ENCODE measurements around the gene TBC1D22A. TPM values are rescaled to one million over a fixed set of nuclear protein-coding genes. Genes with fewer than 3 reads are reported as not detected.

The TBC1D22A gene
- total RNA-seq, 2 experiments from 2014 or later = 22.3 to 43.9 TPM

DNA sequence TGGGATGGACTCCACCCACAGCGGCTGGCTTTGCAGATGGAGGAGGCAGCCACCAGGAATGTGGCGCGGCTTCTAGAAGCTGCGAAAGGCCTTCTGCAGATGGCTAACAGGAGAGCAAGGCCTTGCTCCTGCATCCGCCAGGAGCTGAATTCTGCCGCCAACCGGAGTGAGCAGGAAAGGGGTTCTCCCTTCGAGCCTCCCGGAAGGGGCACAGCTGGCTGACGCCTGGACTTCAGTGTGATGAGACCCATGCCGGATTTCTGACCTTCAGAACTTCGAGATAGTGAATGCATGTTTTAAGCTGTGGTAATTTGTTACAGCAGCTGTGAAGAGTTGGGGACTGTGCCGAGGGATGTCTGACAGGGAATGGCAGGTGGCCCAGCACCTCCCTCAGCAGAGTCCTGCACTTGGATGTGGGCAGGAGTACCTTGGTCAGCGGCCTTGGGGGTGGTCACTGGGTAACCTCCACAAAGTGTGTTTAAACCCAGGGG is 7.7 kb downstream of the TBC1D22A start:
- no peak for DNase-seq (ENCODE audit: low spot score)
- Histone ChIP-seq H3K9me3 (ENCODE audit: low read length) (no peaks in the 10 kb centered on the region), H2AFZ (ENCODE audit: low read length) (no peak overlapping the region), H3K27ac (ENCODE audit: low read depth, low read length, poor library complexity, severe bottlenecking) (peak overlapping the region; percentile 65), H3K9me2 (ENCODE audit: insufficient read depth, low read length) (no peaks in the 10 kb centered on the region), H3K4me2 (ENCODE audit: low read length) (peak overlapping the region; percentile 67), H3K4me3 (ENCODE audit: low read depth, low read length, poor library complexity, severe bottlenecking) (peak overlapping the region; percentile 37), H3K36me3 (ENCODE audit: insufficient read depth, low read length) (peaks cover 24% of the 10 kb centered on the region), H4K20me1 (ENCODE audit: insufficient read depth, low read length) (no peaks in the 10 kb centered on the region), H3K4me1 (ENCODE audit: insufficient read depth, low read length, poor library complexity, severe bottlenecking) (peaks cover 76% of the 10 kb centered on the region), H3K79me2 (ENCODE audit: insufficient read depth, low read depth, low read length) (peaks cover 63% of the 10 kb centered on the region; the same call in 1 of the 2 replicates)
- BruUV-seq (replicated peaks) = no TSS peak
- POLR2A ChIA-PET = interaction anchor here (1.4 kb wide), 1 partner anchor 29 kb away, joined by 4 read pairs; no protein-coding TSS in a partner anchor
- no peak for TF ChIP-seq EZH2phosphoT487 (IDR thresholded peaks at IDR 0.05; ENCODE audit: borderline replicate concordance, low read depth, low read length)
- TF ChIP-seq, protein P1, sequence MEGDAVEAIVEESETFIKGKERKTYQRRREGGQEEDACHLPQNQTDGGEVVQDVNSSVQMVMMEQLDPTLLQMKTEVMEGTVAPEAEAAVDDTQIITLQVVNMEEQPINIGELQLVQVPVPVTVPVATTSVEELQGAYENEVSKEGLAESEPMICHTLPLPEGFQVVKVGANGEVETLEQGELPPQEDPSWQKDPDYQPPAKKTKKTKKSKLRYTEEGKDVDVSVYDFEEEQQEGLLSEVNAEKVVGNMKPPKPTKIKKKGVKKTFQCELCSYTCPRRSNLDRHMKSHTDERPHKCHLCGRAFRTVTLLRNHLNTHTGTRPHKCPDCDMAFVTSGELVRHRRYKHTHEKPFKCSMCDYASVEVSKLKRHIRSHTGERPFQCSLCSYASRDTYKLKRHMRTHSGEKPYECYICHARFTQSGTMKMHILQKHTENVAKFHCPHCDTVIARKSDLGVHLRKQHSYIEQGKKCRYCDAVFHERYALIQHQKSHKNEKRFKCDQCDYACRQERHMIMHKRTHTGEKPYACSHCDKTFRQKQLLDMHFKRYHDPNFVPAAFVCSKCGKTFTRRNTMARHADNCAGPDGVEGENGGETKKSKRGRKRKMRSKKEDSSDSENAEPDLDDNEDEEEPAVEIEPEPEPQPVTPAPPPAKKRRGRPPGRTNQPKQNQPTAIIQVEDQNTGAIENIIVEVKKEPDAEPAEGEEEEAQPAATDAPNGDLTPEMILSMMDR (conservative IDR thresholded peaks at IDR 0.05; ENCODE audit: low read length) = no peak
- intact Hi-C loops (cut with micrococcal nuclease; ENCODE audit: unreplicated experiment) = loop anchor here (5.0 to 10.0 kb wide), 2 partner anchors 178 to 995 kb away; no protein-coding TSS in a partner anchor
- CTCF ChIA-PET (ENCODE audit: unreplicated experiment) = interaction anchor here (1.3 kb wide), 1 partner anchor 10 kb away, joined by 5 read pairs; no protein-coding TSS in a partner anchor

DNA sequence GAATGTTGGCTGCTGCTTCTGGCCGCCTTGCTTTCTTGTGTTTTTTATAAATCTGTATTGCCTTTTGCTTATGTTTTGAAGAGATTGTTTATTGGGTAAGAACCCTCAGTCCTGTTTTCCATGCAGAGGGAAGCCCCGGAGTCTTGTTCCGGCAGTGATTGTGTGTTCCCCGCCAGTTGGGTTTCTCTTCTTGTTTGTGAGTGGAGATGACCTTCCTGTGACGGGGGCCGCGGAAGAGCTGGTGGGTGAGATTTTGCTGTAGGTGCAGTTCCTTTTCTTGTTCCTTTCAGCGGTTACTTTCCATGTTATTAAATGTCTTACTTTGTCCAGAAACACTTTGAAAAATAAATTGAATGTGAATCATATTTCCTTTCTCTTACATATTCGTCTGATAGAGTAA is 8.3 kb downstream of the TBC1D22A start:
- intact Hi-C loops (cut with micrococcal nuclease; ENCODE audit: unreplicated experiment) = loop anchor here (5.0 to 10.0 kb wide), 2 partner anchors 178 to 996 kb away; no protein-coding TSS in a partner anchor
- Histone ChIP-seq H3K4me1 (ENCODE audit: insufficient read depth, low read length, poor library complexity, severe bottlenecking) (peaks cover 81% of the 10 kb centered on the region), H3K4me3 (ENCODE audit: low read depth, low read length, poor library complexity, severe bottlenecking) (peak overlapping the region; percentile 37), H3K9me2 (ENCODE audit: insufficient read depth, low read length) (no peaks in the 10 kb centered on the region), H4K20me1 (ENCODE audit: insufficient read depth, low read length) (no peaks in the 10 kb centered on the region), H3K79me2 (ENCODE audit: insufficient read depth, low read depth, low read length) (peaks cover 66% of the 10 kb centered on the region; the same call in 1 of the 2 replicates), H3K36me3 (ENCODE audit: insufficient read depth, low read length) (peaks cover 23% of the 10 kb centered on the region), H3K9me3 (ENCODE audit: low read length) (no peaks in the 10 kb centered on the region), H3K4me2 (ENCODE audit: low read length) (peak overlapping the region; percentile 67), H2AFZ (ENCODE audit: low read length) (no peak overlapping the region), H3K27ac (ENCODE audit: low read depth, low read length, poor library complexity, severe bottlenecking) (peak overlapping the region; percentile 65)
- peak; percentile 29 for DNase-seq (ENCODE audit: low spot score)
- no TSS peak for BruUV-seq (replicated peaks)
- POLR2A ChIA-PET = no interaction called here
- TF ChIP-seq, protein P1 (conservative IDR thresholded peaks at IDR 0.05; ENCODE audit: low read length) = no peak
- TF ChIP-seq EZH2phosphoT487 (IDR thresholded peaks at IDR 0.05; ENCODE audit: borderline replicate concordance, low read depth, low read length) = no peak
- CTCF ChIA-PET (ENCODE audit: unreplicated experiment) = no interaction called here

DNA sequence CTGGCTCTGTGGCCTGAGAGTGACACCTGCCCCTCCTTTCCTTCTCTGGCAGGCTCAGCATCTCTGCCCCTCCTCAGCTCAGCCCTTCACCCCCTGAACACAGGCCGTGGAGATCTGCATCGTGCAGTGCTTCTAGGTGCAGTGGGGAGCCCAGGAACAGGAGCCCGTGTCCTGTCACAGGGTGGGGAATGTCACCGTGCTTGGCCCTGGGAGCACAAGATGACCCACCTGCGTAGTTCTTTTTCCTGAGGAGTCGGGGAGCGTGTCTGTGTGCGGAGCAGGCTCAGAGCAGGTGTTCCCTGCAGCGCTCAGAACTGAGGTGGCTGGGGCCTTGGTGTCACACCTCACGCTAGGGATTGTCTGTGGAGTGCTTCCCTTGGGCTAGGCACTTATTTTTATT is 10.6 kb downstream of the TBC1D22A start:
- POLR2A ChIA-PET = interaction anchor here (1.6 to 2.9 kb wide), 2 partner anchors 10 to 12 kb away, joined by 4 to 34 read pairs; partner anchors contain the start of gene TBC1D22A
- intact Hi-C loops (cut with micrococcal nuclease; ENCODE audit: unreplicated experiment) = loop anchor here (5.0 to 10.0 kb wide), 2 partner anchors 181 to 998 kb away; no protein-coding TSS in a partner anchor
- H3K79me2 ChIP-seq (ENCODE audit: insufficient read depth, low read depth, low read length) = peaks cover 72% of the 10 kb centered on the region
- BruUV-seq (replicated peaks) = no TSS peak
- no peak overlapping the region for H2AFZ ChIP-seq (ENCODE audit: low read length)
- DNase-seq (ENCODE audit: low spot score) = peak; percentile 30
- no peak for TF ChIP-seq EZH2phosphoT487 (IDR thresholded peaks at IDR 0.05; ENCODE audit: borderline replicate concordance, low read depth, low read length)
- TF ChIP-seq, protein P1 (conservative IDR thresholded peaks at IDR 0.05; ENCODE audit: low read length) = no peak
- peaks cover 15% of the 10 kb centered on the region for H3K36me3 ChIP-seq (ENCODE audit: insufficient read depth, low read length)
- peaks cover 88% of the 10 kb centered on the region for H3K4me1 ChIP-seq (ENCODE audit: insufficient read depth, low read length, poor library complexity, severe bottlenecking)
- H4K20me1 ChIP-seq (ENCODE audit: insufficient read depth, low read length) = peaks cover 4% of the 10 kb centered on the region; the same call in 1 of the 2 replicates
- H3K4me2 ChIP-seq (ENCODE audit: low read length) = peak overlapping the region; percentile 94
- CTCF ChIA-PET (ENCODE audit: unreplicated experiment) = no interaction called here
- H3K9me3 ChIP-seq (ENCODE audit: low read length) = no peaks in the 10 kb centered on the region
- H3K27ac ChIP-seq (ENCODE audit: low read depth, low read length, poor library complexity, severe bottlenecking) = peak overlapping the region; percentile 96
- H3K9me2 ChIP-seq (ENCODE audit: insufficient read depth, low read length) = no peaks in the 10 kb centered on the region
- peak overlapping the region; percentile 64 for H3K4me3 ChIP-seq (ENCODE audit: low read depth, low read length, poor library complexity, severe bottlenecking)

Data from OCI-LY7 (cell line).